Mucosa of rectum (tissue), 2 donors: ENCODE data around the gene TCTN2.

Experiments used
- H3K27ac ChIP-seq, 2 donors: one replicate each; pipeline ENCODE4 v1.7.0; 2013; ENCODE audit warnings: inconsistent platforms in 2 of 2, low read depth in 2 of 2, low read length in 2 of 2
- H3K27me3 ChIP-seq, 2 donors: one replicate each; pipeline ENCODE4 v1.7.0; 2013; ENCODE audit warnings: low read length in 2 of 2; ENCODE audit not compliant: control insufficient read depth in 2 of 2, insufficient read depth in 2 of 2
- H3K36me3 ChIP-seq, 2 donors: one replicate each; pipeline ENCODE4 v1.7.0; 2013; ENCODE audit warnings: low read length in 2 of 2; ENCODE audit not compliant: control insufficient read depth in 2 of 2, insufficient read depth in 2 of 2
- H3K4me1 ChIP-seq, 2 donors: one replicate each; pipeline ENCODE4 v1.7.0; 2013; ENCODE audit warnings: low read length in 2 of 2, mild to moderate bottlenecking in 1 of 2; ENCODE audit not compliant: control insufficient read depth in 2 of 2, insufficient read depth in 2 of 2
- H3K4me3 ChIP-seq, 2 donors: one replicate each; pipeline ENCODE4 v1.7.0; 2013; ENCODE audit warnings: low read length in 2 of 2
- H3K9ac ChIP-seq, 2 donors: one replicate each; pipeline ENCODE4 v1.7.0; 2013; ENCODE audit warnings: low read length in 2 of 2, low read depth in 1 of 2, mild to moderate bottlenecking in 1 of 2
- H3K9me3 ChIP-seq, 2 donors: one replicate each; pipeline ENCODE4 v1.7.0; 2013; ENCODE audit warnings: low read length in 2 of 2; ENCODE audit not compliant: control insufficient read depth in 2 of 2
- donor health status: healthy.
- donor health status: Normal muscosa, but diverticular disease.

Gene TCTN2

DNA sequence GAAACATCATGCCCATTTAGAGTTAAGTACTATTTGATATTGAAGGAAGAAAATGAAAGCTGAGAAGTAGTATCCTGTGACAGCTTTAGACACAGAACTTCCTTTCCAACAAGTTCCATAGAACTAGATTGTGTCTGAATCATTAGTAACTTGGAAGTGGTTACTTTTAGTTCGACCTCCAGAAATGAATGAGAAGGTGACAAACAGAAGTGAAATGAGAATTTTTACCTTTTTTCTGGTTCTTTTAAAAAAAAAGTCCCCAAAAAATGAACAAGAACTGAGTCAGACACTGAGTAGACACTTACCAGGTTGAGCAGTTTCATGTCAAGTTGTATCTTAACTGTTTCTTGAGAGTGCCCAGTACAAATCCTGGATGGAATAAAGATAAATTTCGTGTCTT, 44.3 kb downstream of the TCTN2 start:
- Histone ChIP-seq H3K4me3 (no peak overlapping the region), H3K27me3 (no peaks in the 10 kb centered on the region), H3K4me1 (peaks cover 15 to 20% of the 10 kb centered on the region in 2 donors), H3K9ac (no peak overlapping the region), H3K36me3 (peaks cover 0 to 9% of the 10 kb centered on the region in 2 donors), H3K9me3 (no peaks in the 10 kb centered on the region), H3K27ac (no peak overlapping the region)

DNA sequence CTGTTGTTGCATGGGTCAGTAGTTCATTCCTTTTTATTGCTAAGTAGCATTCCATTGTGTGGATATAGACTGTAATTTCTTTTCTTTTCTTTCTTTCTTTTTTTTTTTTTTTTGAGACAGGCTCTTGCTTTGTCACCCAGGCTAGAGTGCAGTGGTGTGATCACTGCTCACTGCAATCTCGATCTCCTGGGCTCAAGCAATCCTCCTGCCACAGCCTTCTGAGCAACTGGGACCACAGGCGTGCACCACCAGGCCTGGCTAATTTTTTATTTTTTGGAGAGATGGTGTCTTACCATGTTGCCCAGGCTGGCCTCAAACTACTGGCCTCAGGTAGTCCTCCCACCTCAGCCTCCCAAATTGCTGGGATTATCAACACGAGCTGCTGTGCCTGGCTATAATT, 46.4 kb downstream of the TCTN2 start:
- peaks cover 15 to 17% of the 10 kb centered on the region in 2 donors for H3K4me1 ChIP-seq
- no peak overlapping the region for H3K9ac ChIP-seq
- no peak overlapping the region for H3K4me3 ChIP-seq
- no peak overlapping the region for H3K27ac ChIP-seq
- no peaks in the 10 kb centered on the region for H3K9me3 ChIP-seq
- H3K36me3 ChIP-seq, result peaks cover 9 to 21% of the 10 kb centered on the region in 2 donors
- H3K27me3 ChIP-seq, result no peaks in the 10 kb centered on the region

DNA sequence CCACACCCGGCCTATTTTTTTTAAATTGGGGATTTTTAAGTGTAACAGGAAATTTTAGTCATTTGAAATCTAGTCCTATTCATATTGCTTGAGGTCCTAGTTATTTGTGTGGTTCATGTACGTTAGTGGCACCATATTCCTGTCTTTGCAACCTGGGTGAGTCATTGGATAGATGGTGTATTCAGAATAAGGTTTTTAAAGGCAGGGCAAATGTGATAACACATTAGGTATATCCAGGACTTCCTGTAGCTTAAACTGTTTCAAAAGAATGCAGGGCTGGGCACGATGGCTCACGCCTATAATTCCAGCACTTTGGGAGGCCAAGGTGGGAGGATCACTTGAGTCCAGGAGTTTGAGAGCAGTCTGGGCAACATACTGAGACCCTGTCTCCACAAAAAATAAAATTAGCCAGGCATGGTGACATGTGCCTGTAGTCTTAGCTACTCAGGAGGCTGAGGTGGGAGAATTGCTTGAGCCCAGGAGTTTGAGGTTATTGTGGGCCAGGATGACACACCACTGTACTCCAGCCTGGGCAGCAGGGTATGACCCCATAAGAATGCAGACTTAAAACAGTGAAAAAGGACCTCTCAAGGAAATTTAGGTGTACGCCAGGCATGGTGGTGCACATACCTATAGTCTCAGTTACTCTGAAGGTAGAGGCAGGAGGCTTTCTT, 49.4 kb downstream of the TCTN2 start:
- Histone ChIP-seq H3K27me3 (no peaks in the 10 kb centered on the region), H3K27ac (no peak overlapping the region), H3K9me3 (no peaks in the 10 kb centered on the region), H3K4me1 (peaks cover 0 to 3% of the 10 kb centered on the region in 2 donors), H3K4me3 (no peak overlapping the region), H3K36me3 (peaks cover 16 to 31% of the 10 kb centered on the region in 2 donors), H3K9ac (no peak overlapping the region)

DNA sequence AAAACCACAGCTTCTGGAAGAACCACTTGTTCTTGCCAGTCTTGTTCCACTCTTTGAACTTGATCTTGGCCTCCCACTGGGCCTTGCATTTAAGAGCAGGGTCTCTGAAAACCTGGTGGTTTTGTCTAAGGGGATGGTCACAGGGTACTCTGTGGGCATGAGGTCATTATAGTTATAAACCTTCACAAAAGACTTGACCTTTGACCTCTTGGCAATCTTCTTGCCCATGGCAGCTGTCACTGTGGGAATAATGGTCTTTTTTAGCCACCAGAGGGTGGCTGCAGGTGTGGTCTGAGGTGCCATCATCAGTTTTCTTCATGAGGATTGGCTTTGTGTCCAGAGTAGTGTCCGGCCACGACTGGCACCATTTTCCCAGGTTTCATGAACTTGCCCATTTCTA, 50.3 kb downstream of the TCTN2 start:
- Histone ChIP-seq H3K27me3 (no peaks in the 10 kb centered on the region), H3K9ac (no peak overlapping the region), H3K4me3 (no peak overlapping the region), H3K27ac (no peak overlapping the region), H3K36me3 (peaks cover 20 to 39% of the 10 kb centered on the region in 2 donors), H3K4me1 (peaks cover 0 to 3% of the 10 kb centered on the region in 2 donors), H3K9me3 (no peaks in the 10 kb centered on the region)

DNA sequence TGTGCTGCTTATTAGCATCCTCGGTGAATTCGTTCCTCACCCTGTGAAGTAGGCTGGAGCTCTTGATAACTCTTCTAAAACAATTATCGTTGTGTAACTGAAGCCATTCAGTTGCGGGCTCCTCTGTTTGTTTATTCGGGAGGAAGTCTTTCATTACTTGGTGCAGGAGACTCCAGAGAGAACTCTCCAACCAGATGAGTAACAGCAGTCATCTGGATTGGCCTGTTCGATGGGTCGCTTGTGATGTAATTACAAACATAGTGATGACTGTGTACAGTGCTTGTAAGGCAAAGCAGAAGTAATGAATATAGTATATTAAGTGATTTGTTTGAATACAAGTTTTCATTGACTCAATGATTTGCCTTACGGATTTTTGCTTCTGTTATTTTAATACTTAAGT, 52.1 kb downstream of the TCTN2 start:
- Histone ChIP-seq H3K36me3 (peaks cover 29 to 50% of the 10 kb centered on the region in 2 donors), H3K27ac (no peak overlapping the region), H3K4me1 (peaks cover 0 to 3% of the 10 kb centered on the region in 2 donors), H3K27me3 (no peaks in the 10 kb centered on the region), H3K9me3 (no peaks in the 10 kb centered on the region), H3K9ac (no peak overlapping the region), H3K4me3 (no peak overlapping the region)

DNA sequence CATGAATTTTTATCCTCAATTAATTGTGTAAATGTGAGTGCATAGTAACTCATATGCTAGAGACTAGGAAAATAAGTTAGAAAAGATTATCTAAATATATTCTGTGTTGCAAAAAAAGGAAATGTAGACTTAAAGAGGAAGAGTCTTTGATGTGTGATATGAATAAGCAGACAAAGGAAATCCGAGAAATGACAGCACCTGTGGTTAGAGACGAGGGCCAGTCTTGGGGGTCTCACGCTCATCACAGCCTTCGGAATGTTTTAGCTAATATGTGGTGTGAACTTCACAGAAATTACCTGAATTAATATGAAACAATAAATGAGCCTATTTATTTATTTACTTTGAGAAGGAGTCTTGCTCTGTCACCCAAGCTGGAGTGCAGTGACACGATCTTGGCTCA, 52.9 kb downstream of the TCTN2 start:
- H3K4me3 ChIP-seq, result no peak overlapping the region
- H3K4me1 ChIP-seq, result peaks cover 0 to 3% of the 10 kb centered on the region in 2 donors
- H3K27me3 ChIP-seq, result no peaks in the 10 kb centered on the region
- peaks cover 32 to 56% of the 10 kb centered on the region in 2 donors for H3K36me3 ChIP-seq
- no peaks in the 10 kb centered on the region for H3K9me3 ChIP-seq
- no peak overlapping the region for H3K27ac ChIP-seq
- H3K9ac ChIP-seq, result no peak overlapping the region

DNA sequence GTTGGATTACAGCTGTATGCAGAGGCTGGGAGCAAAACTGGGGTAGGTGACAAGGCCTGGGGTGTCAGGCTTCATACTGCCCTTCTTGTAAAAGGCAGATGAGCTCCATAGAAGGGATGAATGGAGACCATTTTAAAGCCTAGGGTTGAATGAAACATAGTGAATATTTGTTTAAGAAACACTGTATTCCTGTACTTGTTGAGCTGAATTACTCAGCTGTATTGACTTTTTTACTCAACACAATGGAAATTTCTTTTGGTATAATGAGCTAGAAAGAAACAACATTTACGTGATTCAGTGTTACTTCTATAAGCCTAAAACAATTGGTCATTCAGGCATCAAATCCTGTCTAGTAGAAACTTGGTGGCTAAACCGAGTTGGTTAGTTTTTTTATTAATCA, 55.3 kb downstream of the TCTN2 start:
- H3K36me3 ChIP-seq, result peaks cover 34 to 51% of the 10 kb centered on the region in 2 donors
- H3K27me3 ChIP-seq, result no peaks in the 10 kb centered on the region

DNA sequence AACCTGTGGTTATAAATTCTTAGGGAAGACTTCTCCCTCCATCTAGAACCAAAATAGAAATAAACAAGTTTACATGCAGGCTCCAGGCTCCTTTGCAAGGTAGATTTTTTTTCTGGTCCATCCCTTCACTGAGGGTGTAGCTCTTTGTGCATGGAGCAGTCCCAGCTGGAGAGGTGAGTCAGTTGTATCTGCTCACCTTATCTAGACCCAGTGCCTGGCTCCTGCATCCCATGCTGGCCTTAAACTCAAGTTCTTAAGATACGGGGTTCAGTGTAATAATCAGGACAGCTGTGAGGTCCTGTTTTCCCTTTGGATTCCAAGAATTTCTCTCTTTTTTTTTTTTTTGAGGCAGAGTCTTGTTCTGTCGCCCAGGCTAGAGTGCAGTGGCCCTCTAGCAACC, 56.0 kb downstream of the TCTN2 start:
- Histone ChIP-seq H3K27ac (no peak overlapping the region), H3K9ac (no peak overlapping the region), H3K4me1 (no peaks in the 10 kb centered on the region), H3K4me3 (no peak overlapping the region), H3K9me3 (no peaks in the 10 kb centered on the region), H3K36me3 (peaks cover 29 to 47% of the 10 kb centered on the region in 2 donors), H3K27me3 (no peaks in the 10 kb centered on the region)

More for the DNA sequence above, 55.3 kb downstream of the TCTN2 start:
- H3K4me1 ChIP-seq, result no peaks in the 10 kb centered on the region
- no peaks in the 10 kb centered on the region for H3K9me3 ChIP-seq
- no peak overlapping the region for H3K9ac ChIP-seq
- H3K4me3 ChIP-seq, result no peak overlapping the region
- H3K27ac ChIP-seq, result no peak overlapping the region

DNA sequence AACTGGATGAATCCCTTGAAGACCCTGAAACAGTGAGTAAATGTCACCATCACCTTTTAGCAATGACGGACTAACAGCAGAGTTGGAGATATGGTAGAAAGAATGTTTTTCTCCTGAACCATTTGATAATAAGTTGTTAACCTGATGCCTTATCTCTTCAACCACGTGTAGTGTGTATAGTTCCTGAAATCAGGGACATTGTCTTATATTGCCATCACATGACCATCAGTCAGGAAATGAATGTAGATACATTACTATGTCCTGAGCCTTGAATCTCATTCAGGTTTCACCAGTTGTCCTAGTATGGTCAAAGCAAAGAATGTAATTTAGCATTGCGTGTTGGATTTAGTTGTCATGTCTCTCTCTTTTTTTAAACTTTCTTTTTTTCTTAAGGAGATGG, 57.0 kb downstream of the TCTN2 start:
- H3K9me3 ChIP-seq, result no peaks in the 10 kb centered on the region
- H3K27ac ChIP-seq, result no peak overlapping the region
- H3K27me3 ChIP-seq, result no peaks in the 10 kb centered on the region
- no peak overlapping the region for H3K9ac ChIP-seq
- peaks cover 19 to 45% of the 10 kb centered on the region in 2 donors for H3K36me3 ChIP-seq
- H3K4me3 ChIP-seq, result no peak overlapping the region
- H3K4me1 ChIP-seq, result no peaks in the 10 kb centered on the region

DNA sequence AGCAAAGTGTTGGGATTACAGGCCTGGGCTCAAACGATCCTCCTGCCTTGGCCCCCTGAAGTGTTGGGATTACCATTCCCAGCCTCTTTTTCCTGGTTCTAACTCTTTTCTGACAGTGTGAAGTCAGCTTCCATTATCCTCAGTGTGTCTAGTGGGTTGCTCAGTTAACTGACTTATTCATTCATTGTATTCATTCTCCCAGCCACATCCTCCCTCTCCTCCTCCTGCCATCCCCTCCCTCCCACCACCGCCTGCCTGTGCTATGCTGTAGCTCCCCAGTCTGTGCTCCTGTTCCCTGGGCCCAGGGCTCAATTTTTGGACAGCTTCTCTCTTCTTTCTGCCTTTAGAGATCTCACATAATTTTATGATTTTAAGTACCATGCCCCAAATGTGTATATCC, 60.7 kb downstream of the TCTN2 start:
- Histone ChIP-seq H3K27me3 (peaks cover 0 to 2% of the 10 kb centered on the region in 2 donors), H3K4me3 (no peak overlapping the region), H3K36me3 (peaks cover 23 to 51% of the 10 kb centered on the region in 2 donors), H3K9me3 (no peaks in the 10 kb centered on the region), H3K4me1 (no peaks in the 10 kb centered on the region), H3K9ac (no peak overlapping the region), H3K27ac (no peak overlapping the region)
